A673 (cell line): ENCODE data around the gene RIT2.

Experiments used
- CTCF ChIP-seq: fragments of 300-800, 200-600 bp; sonication (generic); conservative IDR thresholded peaks from 2 replicates; pipeline ENCODE4 v1.5.1; 2017; ENCODE audit warnings: low read depth, mild to moderate bottlenecking, antibody characterized with exemption, low read length, moderate library complexity, mixed read lengths
- EZH2 ChIP-seq: fragments of 200-600 bp; sonication (generic); IDR thresholded peaks from 2 replicates; pipeline ENCODE4 v1.6.1; 2017; ENCODE audit warnings: borderline replicate concordance, low read depth, mild to moderate bottlenecking, mixed read lengths, antibody characterized with exemption, low read length; ENCODE audit not compliant: poor library complexity, severe bottlenecking

- TF ChIP-seq CTCF (no peak), EZH2 (no peak)
Measured at GRCh38 chr18:43081396-43081795, 34.1 kb downstream of the RIT2 start.
